Hematopoietic multipotent progenitor cell treated with erythropoietin and hydrocortisone succinate and interleukin-3 and kit ligand, for 6 days (in vitro differentiated cells): ENCODE measurements around the gene SCN8A.

ENCODE experiments used
- DNase-seq: peaks from one replicate; pipeline ENCODE4 v3.0.0-alpha.2; 2015

SCN8A gene

GRCh38 chr12:51675071-51675803, 84.2 kb downstream of the SCN8A start:
- DNase-seq: no peak

- DNase-seq: no peak
Observed at GRCh38 chr12:51676875-51677274, 85.8 kb downstream of the SCN8A start.

- no peak for DNase-seq
Observed at GRCh38 chr12:51677284-51677968, 86.4 kb downstream of the SCN8A start.

- DNase-seq: peak; percentile 76
Observed at GRCh38 chr12:51678086-51678724, 87.2 kb downstream of the SCN8A start.

GRCh38 chr12:51682981-51683380, 91.9 kb downstream of the SCN8A start:
- DNase-seq: no peak

- peak; percentile 6 for DNase-seq
Observed at GRCh38 chr12:51683763-51684357, 92.8 kb downstream of the SCN8A start.

- DNase-seq: no peak
Observed at GRCh38 chr12:51686727-51687126, 95.7 kb downstream of the SCN8A start.

GRCh38 chr12:51687177-51687576, 96.1 kb downstream of the SCN8A start:
- DNase-seq: no peak

GRCh38 chr12:51687614-51688013, 96.6 kb downstream of the SCN8A start:
- DNase-seq: peak; percentile 36

GRCh38 chr12:51689983-51690382, 99.0 kb downstream of the SCN8A start:
- DNase-seq: no peak

- DNase-seq: peak; percentile 7
Observed at GRCh38 chr12:51692016-51692415, 101.0 kb downstream of the SCN8A start.

- DNase-seq: no peak
Observed at GRCh38 chr12:51693569-51693968, 102.5 kb downstream of the SCN8A start.

- DNase-seq: no peak
Observed at GRCh38 chr12:51694146-51694545, 103.1 kb downstream of the SCN8A start.

GRCh38 chr12:51695241-51696010, 104.4 kb downstream of the SCN8A start:
- DNase-seq: no peak

- DNase-seq: no peak
Observed at GRCh38 chr12:51699219-51699618, 108.2 kb downstream of the SCN8A start.

- DNase-seq: no peak
Observed at GRCh38 chr12:51700887-51701286, 109.9 kb downstream of the SCN8A start.

GRCh38 chr12:51702587-51702986, 111.6 kb downstream of the SCN8A start:
- DNase-seq: no peak

GRCh38 chr12:51705450-51705849, 114.4 kb downstream of the SCN8A start:
- no peak for DNase-seq

- no peak for DNase-seq
Observed at GRCh38 chr12:51706206-51706605, 115.2 kb downstream of the SCN8A start.

GRCh38 chr12:51714666-51715065, 123.6 kb downstream of the SCN8A start:
- DNase-seq: no peak

- no peak for DNase-seq
Observed at GRCh38 chr12:51717326-51717925, 126.4 kb downstream of the SCN8A start.

GRCh38 chr12:51721282-51721940, 130.4 kb downstream of the SCN8A start:
- peak; percentile 25 for DNase-seq
